DND-41 (cell line): ENCODE data around the gene TTLL3.
"Not testable (repeated sequence)": the region's sequence is repeated elsewhere in the genome, so short reads cannot be mapped to it uniquely, and the experiment has no call there.

Source experiments
- ATAC-seq: fragments of 200-7000 bp; cut with Tn5 transposase; 3 replicates; pipeline ENCODE4 v1.9.1; 2021; ENCODE audit warnings: low read depth; ENCODE audit not compliant: insufficient read depth
- DNase-seq: peaks from one replicate; pipeline ENCODE4 v3.0.0-alpha.2; 2020
- H2AFZ ChIP-seq: 2 replicates; pipeline ENCODE4 v1.6.0; 2012; ENCODE audit warnings: low read depth, low read length
- H3K27ac ChIP-seq: 2 replicates; pipeline ENCODE4 v1.5.1; 2012; ENCODE audit warnings: low read length, inconsistent platforms
- H3K27me3 ChIP-seq: fragments of 200-600 bp; sonication (generic); 2 replicates; pipeline ENCODE4 v1.6.0; 2012; ENCODE audit warnings: low read length, mild to moderate bottlenecking, inconsistent platforms; ENCODE audit not compliant: insufficient read depth, poor library complexity
- H3K36me3 ChIP-seq: 2 replicates; pipeline ENCODE4 v1.5.1; 2012; ENCODE audit warnings: low read length, inconsistent platforms; ENCODE audit not compliant: insufficient read depth
- H3K4me1 ChIP-seq: 2 replicates; pipeline ENCODE4 v1.5.1; 2012; ENCODE audit warnings: mild to moderate bottlenecking, low read length; ENCODE audit not compliant: insufficient read depth
- H3K4me2 ChIP-seq: 2 replicates; pipeline ENCODE4 v1.6.0; 2012; ENCODE audit warnings: mild to moderate bottlenecking, moderate library complexity, low read length, inconsistent platforms; ENCODE audit not compliant: insufficient read depth
- H3K4me3 ChIP-seq, 2 experiments: fragments of 200-600 bp in 1 of 2; shearing (Covaris generic) in 1 of 2; 2 replicates each; pipeline ENCODE4 v1.5.1; 2012 to 2016; ENCODE audit warnings: inconsistent platforms in 2 of 2, low read length in 2 of 2, mild to moderate bottlenecking in 2 of 2, low read depth in 1 of 2, moderate library complexity in 1 of 2
- H3K79me2 ChIP-seq: 2 replicates; pipeline ENCODE4 v1.6.0; 2012; ENCODE audit warnings: low read length, inconsistent platforms; ENCODE audit not compliant: insufficient read depth
- H3K9ac ChIP-seq: 2 replicates; pipeline ENCODE4 v1.6.0; 2012; ENCODE audit warnings: low read depth, mild to moderate bottlenecking, inconsistent platforms, low read length, moderate library complexity
- H3K9me3 ChIP-seq: 2 replicates; pipeline ENCODE4 v1.5.1; 2012; ENCODE audit warnings: low read length, moderate library complexity, mild to moderate bottlenecking, inconsistent platforms; ENCODE audit not compliant: insufficient read depth, severe bottlenecking
- H4K20me1 ChIP-seq: 2 replicates; pipeline ENCODE4 v1.6.0; 2012; ENCODE audit warnings: low read length; ENCODE audit not compliant: insufficient read depth
- CTCF ChIP-seq: IDR thresholded peaks from 2 replicates; pipeline ENCODE4 v1.5.1; 2012; ENCODE audit warnings: borderline replicate concordance, low read length, moderate library complexity, mild to moderate bottlenecking; ENCODE audit not compliant: poor library complexity, severe bottlenecking; ENCODE audit errors: extremely low read depth
- EZH2 ChIP-seq: IDR thresholded peaks from 3 replicates; pipeline ENCODE4 v1.6.1; 2012; ENCODE audit warnings: borderline replicate concordance, low read depth, mild to moderate bottlenecking, moderate library complexity, low read length, inconsistent platforms; ENCODE audit not compliant: severe bottlenecking

Gene TTLL3

GRCh38 chr3:9846931-9847488, 36.9 kb downstream of the TTLL3 start:
- H3K4me2 ChIP-seq, result no peak overlapping the region
- H3K9ac ChIP-seq, result no peak overlapping the region
- no peak for ATAC-seq
- H3K36me3 ChIP-seq, result peaks cover 3% of the 10 kb centered on the region
- peaks cover 11% of the 10 kb centered on the region for H3K79me2 ChIP-seq
- no peak overlapping the region for H3K27ac ChIP-seq
- H3K4me3 ChIP-seq, result no peak overlapping the region
- no peaks in the 10 kb centered on the region for H4K20me1 ChIP-seq
- no peak for DNase-seq
- peaks cover 19% of the 10 kb centered on the region for H3K4me1 ChIP-seq
- TF ChIP-seq CTCF, result no peak
- TF ChIP-seq EZH2, result no peak
- no peak overlapping the region for H2AFZ ChIP-seq
- no peaks in the 10 kb centered on the region for H3K9me3 ChIP-seq
- no peaks in the 10 kb centered on the region for H3K27me3 ChIP-seq

GRCh38 chr3:9847870-9848269, 37.8 kb downstream of the TTLL3 start:
- H3K27ac ChIP-seq, DNase-seq, H3K9me3 ChIP-seq, H4K20me1 ChIP-seq, H3K4me2 ChIP-seq, H3K36me3 ChIP-seq, H2AFZ ChIP-seq, ATAC-seq, H3K79me2 ChIP-seq, H3K4me3 ChIP-seq, H3K27me3 ChIP-seq, H3K9ac ChIP-seq: not testable (repeated sequence)
- peaks cover 10% of the 10 kb centered on the region for H3K4me1 ChIP-seq

DNA sequence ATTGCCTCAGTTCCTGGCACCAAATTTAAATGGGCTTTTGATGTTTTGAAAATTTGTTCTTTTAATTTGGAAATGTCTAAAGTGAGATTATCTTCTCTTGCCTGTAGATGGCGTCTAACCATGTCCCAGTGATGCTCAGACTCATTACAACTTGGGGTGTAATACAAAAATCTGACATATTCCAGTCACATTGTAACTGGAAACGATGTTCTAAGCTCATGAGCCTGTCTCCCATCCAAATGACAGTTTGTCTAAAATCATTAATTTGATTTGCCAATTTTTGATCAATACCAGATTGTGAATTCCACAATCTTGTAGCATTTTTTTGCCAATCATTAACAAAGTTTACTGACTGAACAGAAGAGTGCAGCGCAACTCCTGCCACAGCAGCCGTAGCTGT, 38.8 kb downstream of the TTLL3 start:
- H3K27ac ChIP-seq, H3K79me2 ChIP-seq, H3K9ac ChIP-seq, H3K4me1 ChIP-seq, ATAC-seq, DNase-seq, H3K27me3 ChIP-seq, H3K36me3 ChIP-seq, H4K20me1 ChIP-seq, H3K4me3 ChIP-seq, H3K4me2 ChIP-seq, H3K9me3 ChIP-seq, H2AFZ ChIP-seq: not testable (repeated sequence)
- TF ChIP-seq CTCF, result peak; percentile 55

DNA sequence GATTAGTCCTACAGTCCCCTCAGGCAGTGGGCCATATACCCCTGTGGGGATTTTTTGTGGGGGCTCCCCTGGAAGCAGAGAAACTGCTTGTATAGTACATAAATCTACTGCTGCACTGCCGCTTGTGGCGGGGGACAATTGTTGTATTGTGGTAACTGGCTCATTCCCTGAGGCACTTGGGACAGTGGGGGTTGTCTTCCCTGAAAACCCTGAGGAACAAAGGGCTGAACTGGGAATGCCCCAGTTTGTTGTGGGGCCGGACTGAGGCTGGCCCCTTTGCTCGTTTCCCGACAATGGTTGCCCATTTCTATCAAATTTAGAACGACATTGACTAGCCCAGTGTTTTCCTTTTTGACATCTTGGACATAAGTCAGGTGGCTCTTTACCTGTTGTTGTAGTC, 41.3 kb downstream of the TTLL3 start:
- not testable (repeated sequence) for H4K20me1 ChIP-seq, H3K4me1 ChIP-seq, H3K27ac ChIP-seq, ATAC-seq, H2AFZ ChIP-seq, H3K36me3 ChIP-seq, H3K4me3 ChIP-seq, H3K79me2 ChIP-seq, H3K4me2 ChIP-seq, H3K9ac ChIP-seq, H3K27me3 ChIP-seq, H3K9me3 ChIP-seq, DNase-seq

- DNase-seq, H3K4me2 ChIP-seq, H3K27ac ChIP-seq, H3K4me3 ChIP-seq, H3K9me3 ChIP-seq, H3K4me1 ChIP-seq, ATAC-seq, H3K9ac ChIP-seq, H3K36me3 ChIP-seq, H3K79me2 ChIP-seq, H2AFZ ChIP-seq, H4K20me1 ChIP-seq, H3K27me3 ChIP-seq: not testable (repeated sequence)
Measured at GRCh38 chr3:9851926-9852325, 41.9 kb downstream of the TTLL3 start.
